Small intestine (tissue), 7 donors: ENCODE data around the gene CTNNA3. TPM values are rescaled to one million over a fixed set of nuclear protein-coding genes. Genes with fewer than 3 reads are reported as not detected.
"Not testable (repeated sequence)": the region's sequence is repeated elsewhere in the genome, so short reads cannot be mapped to it uniquely, and the experiment has no call there.

Experiments used
- DNase-seq, 2 donors: peaks; one replicate each; pipeline versions ENCODE4 v3.0.0 to v3.0.0-alpha.2; 2013
- FAIRE-seq: peaks from 2 replicates; lab custom pipeline; 2012; peaks lifted over from hg19 to GRCh38; lab: Jason Lieb, UNC
- H3K27ac ChIP-seq, 3 donors: one replicate each; pipeline ENCODE4 v1.5.1; 2013; ENCODE audit warnings: low read length in 2 of 3, mild to moderate bottlenecking in 2 of 3, control low read depth in 1 of 3, inconsistent platforms in 1 of 3, low read depth in 1 of 3, moderate library complexity in 1 of 3
- H3K27me3 ChIP-seq, 3 donors: one replicate each; pipeline ENCODE4 v1.6.1; 2013; ENCODE audit warnings: low read length in 3 of 3, inconsistent platforms in 1 of 3; ENCODE audit not compliant: control insufficient read depth in 3 of 3, insufficient read depth in 3 of 3
- H3K36me3 ChIP-seq, 3 donors: one replicate each; pipeline ENCODE4 v1.6.1; 2013; ENCODE audit warnings: low read length in 3 of 3, inconsistent platforms in 1 of 3, low read depth in 1 of 3, mild to moderate bottlenecking in 1 of 3, moderate library complexity in 1 of 3; ENCODE audit not compliant: control insufficient read depth in 3 of 3, insufficient read depth in 2 of 3
- H3K4me1 ChIP-seq, 3 donors: one replicate each; pipeline ENCODE4 v1.6.1; 2013; ENCODE audit warnings: low read length in 2 of 3, inconsistent platforms in 1 of 3, low read depth in 1 of 3, mild to moderate bottlenecking in 1 of 3, moderate library complexity in 1 of 3; ENCODE audit not compliant: control insufficient read depth in 3 of 3, insufficient read depth in 2 of 3
- H3K4me3 ChIP-seq, 3 donors: one replicate each; pipeline ENCODE4 v1.5.1; 2013; ENCODE audit warnings: low read length in 3 of 3, control low read depth in 1 of 3, inconsistent platforms in 1 of 3, low read depth in 1 of 3, mild to moderate bottlenecking in 1 of 3, moderate library complexity in 1 of 3
- H3K9me3 ChIP-seq, 2 donors: one replicate each; pipeline ENCODE4 v1.6.1; 2013; ENCODE audit warnings: low read depth in 1 of 2, low read length in 1 of 2; ENCODE audit not compliant: control insufficient read depth in 2 of 2, insufficient read depth in 1 of 2
- WGBS, 3 donors: extraction: QIAGEN DNeasy Blood & Tissue Kit; methylation state at CpG; one replicate each; pipeline ENCODE4 v1.1.7; 2013; 5-methylcytosine and 5-hydroxymethylcytosine counted together
- polyA plus RNA-seq, 4 donors: library from polyadenylated mRNA; stranded (reverse) in 3 of 4; unstranded in 1 of 4; fragments of 200-250 nt in 3 of 4; fragments of 120-200 nt in 1 of 4; gene quantifications; one replicate each; pipeline versions ENCODE4 v1.2.1 to v1.2.3, GENCODE V29; 2013
- donor health status: healthy with polysubstance abuse.
- donor health status: control.
- donor health status: control.
- donor health status: Bipolar disorder and iron deficiency.
- donor health status: healthy.

Gene CTNNA3
- polyA plus RNA-seq, 4 donors = 0.24 to 0.38 TPM; not detected in 2

- Histone ChIP-seq H3K4me1 (peaks cover 0 to 4% (median 0%) of the 10 kb centered on the region in 3 donors), H3K27ac (no peak overlapping the region), H3K9me3 (no peaks in the 10 kb centered on the region), H3K27me3 (no peaks in the 10 kb centered on the region), H3K4me3 (no peak overlapping the region), H3K36me3 (no peaks in the 10 kb centered on the region)
- peak; percentile 40 to 63 for DNase-seq
- FAIRE-seq = peak; percentile 30
- 4 to 25% (median 13%) methylated on average over 2 of the region's 2 CpGs for WGBS, 3 donors
These were observed 439.0 kb downstream of the CTNNA3 start for GRCh38 chr10:67257018-67257417.

DNA sequence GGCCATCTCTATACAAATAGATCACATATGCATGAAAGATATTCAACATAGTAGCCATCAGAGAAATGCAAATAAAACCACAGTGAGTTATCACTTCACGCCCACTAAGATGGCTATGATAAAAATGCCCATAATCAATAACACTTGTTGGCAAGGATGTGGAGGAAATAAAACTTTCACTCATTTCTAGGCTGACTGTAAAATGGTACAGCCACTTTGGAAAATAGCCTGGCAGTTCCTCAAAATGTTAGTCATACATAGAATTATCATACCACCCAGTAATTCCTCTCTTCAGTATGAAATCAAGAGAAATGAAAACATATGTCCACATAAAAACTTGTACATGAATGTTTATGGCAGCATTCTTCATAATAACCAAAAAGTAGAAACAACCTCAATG lies 445.3 kb downstream of the CTNNA3 start:
- no peaks in the 10 kb centered on the region for H3K9me3 ChIP-seq
- H3K27me3 ChIP-seq = no peaks in the 10 kb centered on the region
- DNase-seq = no peak
- no peak overlapping the region for H3K4me3 ChIP-seq
- 62 to 73% (median 63%) methylated on average over 1 of the region's 1 CpG for WGBS, 3 donors
- no peak overlapping the region for H3K27ac ChIP-seq
- no peaks in the 10 kb centered on the region for H3K4me1 ChIP-seq
- H3K36me3 ChIP-seq = no peaks in the 10 kb centered on the region
- no peak for FAIRE-seq

GRCh38 chr10:67246066-67246555 lies 449.9 kb downstream of the CTNNA3 start:
- peaks cover 0 to 17% (median 0%) of the 10 kb centered on the region in 3 donors for H3K4me1 ChIP-seq
- WGBS, 3 donors = 81 to 91% (median 84%) methylated on average over 3 of the region's 3 CpGs
- no peaks in the 10 kb centered on the region for H3K36me3 ChIP-seq
- no peaks in the 10 kb centered on the region for H3K9me3 ChIP-seq
- H3K27ac ChIP-seq = no peak overlapping the region
- no peaks in the 10 kb centered on the region for H3K27me3 ChIP-seq
- no peak for DNase-seq
- no peak overlapping the region for H3K4me3 ChIP-seq
- FAIRE-seq = no peak

- Histone ChIP-seq H3K9me3 (no peaks in the 10 kb centered on the region), H3K36me3 (no peaks in the 10 kb centered on the region), H3K27me3 (no peaks in the 10 kb centered on the region), H3K27ac (peak overlapping the region in 1 of 3 donors; percentile 72), H3K4me3 (no peak overlapping the region), H3K4me1 (peaks cover 0 to 29% (median 0%) of the 10 kb centered on the region in 3 donors)
- DNase-seq = no peak
- WGBS, 3 donors = 31 to 63% (median 35%) methylated on average over 3 of the region's 3 CpGs
- no peak for FAIRE-seq
These were observed 453.5 kb downstream of the CTNNA3 start for GRCh38 chr10:67242528-67242927.

- FAIRE-seq (no peak), DNase-seq (peak; percentile 59 to 84)
- 0 to 25% (median 16%) methylated on average over 1 of the region's 1 CpG for WGBS, 3 donors
- no peaks in the 10 kb centered on the region for H3K9me3 ChIP-seq
- peak overlapping the region in 1 of 3 donors; percentile 72 for H3K27ac ChIP-seq
- H3K4me3 ChIP-seq = no peak overlapping the region
- peaks cover 0 to 29% (median 0%) of the 10 kb centered on the region in 3 donors for H3K4me1 ChIP-seq
- H3K36me3 ChIP-seq = no peaks in the 10 kb centered on the region
- H3K27me3 ChIP-seq = no peaks in the 10 kb centered on the region
These were observed 454.5 kb downstream of the CTNNA3 start for GRCh38 chr10:67241451-67241850.

DNA sequence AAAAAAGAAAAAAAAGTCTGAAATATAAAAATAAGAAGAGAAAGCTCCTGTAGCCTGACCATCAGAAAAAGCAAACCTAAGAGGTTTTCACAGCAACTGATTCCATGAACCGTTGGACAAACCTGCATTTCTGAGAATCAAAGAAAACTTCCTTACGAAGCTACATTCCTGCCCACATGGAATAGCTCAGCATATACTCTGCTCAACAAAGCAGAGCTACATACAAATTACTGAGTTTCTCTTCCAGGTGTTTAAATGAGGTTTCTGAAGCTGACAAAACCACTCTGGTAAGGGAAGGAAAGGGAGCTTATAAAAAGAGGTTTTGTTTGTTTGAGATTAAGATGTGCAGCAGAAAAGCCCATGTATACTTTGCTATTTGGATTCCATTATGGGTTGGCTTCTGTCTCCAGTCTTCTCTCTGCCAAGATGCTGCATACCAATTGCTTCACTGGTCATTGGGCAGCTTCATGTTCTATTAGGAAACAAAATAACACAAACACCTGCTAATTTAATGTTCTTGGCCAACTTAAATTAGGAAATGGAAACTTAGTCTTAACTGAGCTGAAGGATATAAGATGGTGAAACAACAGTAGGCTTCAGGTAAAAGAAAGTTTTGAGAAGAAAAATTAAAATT lies 456.0 kb downstream of the CTNNA3 start:
- FAIRE-seq (no peak), DNase-seq (no peak)
- H3K9me3 ChIP-seq = no peaks in the 10 kb centered on the region
- H3K4me3 ChIP-seq = no peak overlapping the region
- peak overlapping the region in 1 of 3 donors; percentile 72 for H3K27ac ChIP-seq
- H3K36me3 ChIP-seq = no peaks in the 10 kb centered on the region
- WGBS, 3 donors = 75 to 83% (median 81%) methylated on average over 2 of the region's 2 CpGs
- H3K27me3 ChIP-seq = no peaks in the 10 kb centered on the region
- peaks cover 0 to 29% (median 0%) of the 10 kb centered on the region in 3 donors for H3K4me1 ChIP-seq

- peak; percentile 59 to 69 for DNase-seq
- 7 to 17% (median 10%) methylated on average over 24 to 29 of the region's 29 CpGs for WGBS, 3 donors
- not testable (repeated sequence) for FAIRE-seq, H3K27me3 ChIP-seq, H3K36me3 ChIP-seq, H3K9me3 ChIP-seq, H3K4me1 ChIP-seq
- peak overlapping the region in 1 of 3 donors; percentile 38 for H3K4me3 ChIP-seq
- peak overlapping the region in 1 of 3 donors; percentile 56 for H3K27ac ChIP-seq
These were observed 465.1 kb downstream of the CTNNA3 start for GRCh38 chr10:67230680-67231500.

- DNase-seq (no peak), FAIRE-seq (no peak)
- H3K36me3 ChIP-seq = no peaks in the 10 kb centered on the region
- no peak overlapping the region for H3K4me3 ChIP-seq
- no peak overlapping the region for H3K27ac ChIP-seq
- WGBS, 3 donors = 73 to 89% (median 81%) methylated on average over 4 of the region's 4 CpGs
- peaks cover 0 to 14% of the 10 kb centered on the region in 2 donors for H3K9me3 ChIP-seq
- peaks cover 0 to 2% (median 0%) of the 10 kb centered on the region in 3 donors for H3K27me3 ChIP-seq
- no peaks in the 10 kb centered on the region for H3K4me1 ChIP-seq
These were observed 470.8 kb downstream of the CTNNA3 start for GRCh38 chr10:67225226-67225625.
